Measurements from ENCODE around the gene MEF2C. TPM values are rescaled to one million over a fixed set of nuclear protein-coding genes. Genes with fewer than 3 reads are reported as not detected.

The MEF2C gene
- total RNA-seq, 1 experiment from 2014 or later: 1.7 TPM

DNA sequence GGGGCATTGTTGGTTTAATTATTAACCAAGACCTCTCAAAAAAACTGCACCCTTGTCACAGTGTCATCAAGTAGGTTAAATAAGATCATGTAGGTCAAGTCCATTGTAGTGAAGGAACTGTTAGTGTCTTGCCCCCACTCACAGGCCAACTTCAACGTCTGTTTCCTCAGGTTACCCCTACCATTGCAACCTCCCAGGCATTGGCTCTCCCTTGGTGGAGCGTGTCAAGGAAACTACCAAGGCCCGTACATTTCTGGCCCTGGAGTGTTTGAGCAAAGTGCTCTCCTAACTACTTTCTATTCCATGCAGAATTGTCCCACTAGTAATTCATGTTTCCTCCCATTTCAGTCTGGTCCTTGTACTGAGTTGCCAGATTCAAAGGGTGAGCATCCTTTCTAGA, 167.5 kb downstream of the MEF2C start:
- no peak for ATAC-seq
- Mint-ChIP-seq H3K27ac (no peak overlapping the region), H3K27me3 (ENCODE audit: low read depth) (0 out of 2 replicates have a peak, but pooled peaks cover 3% of the 10 kb centered on the region), H3K4me1 (no peaks in the 10 kb centered on the region), H3K36me3 (no peaks in the 10 kb centered on the region), H3K9me3 (no peaks in the 10 kb centered on the region), H3K4me3 (no peak overlapping the region)
- ChIA-PET POLR2A (no interaction called here), CTCF (interaction anchor here (1.2 to 2.1 kb wide), 2 partner anchors 9 to 934 kb away, joined by 3 to 8 read pairs; no protein-coding TSS in a partner anchor)
- DNase-seq (ENCODE audit: low spot score): no peak
- TF ChIP-seq USF2 (CRISPR knock-in tag; IDR thresholded peaks at IDR 0.05) (no peak), TP53 (CRISPR knock-in tag; IDR thresholded peaks at IDR 0.05) (no peak), ZNF232 (CRISPR knock-in tag; IDR thresholded peaks at IDR 0.05) (no peak), CREB1 (CRISPR knock-in tag; IDR thresholded peaks at IDR 0.05) (no peak), KAT7 (CRISPR knock-in tag; IDR thresholded peaks at IDR 0.05; ENCODE audit: borderline replicate concordance) (no peak), SMAD3 (CRISPR knock-in tag; IDR thresholded peaks at IDR 0.05; ENCODE audit: borderline replicate concordance) (no peak), ZNF423 (CRISPR knock-in tag; IDR thresholded peaks at IDR 0.05) (no peak), NR3C1 (CRISPR knock-in tag; conservative IDR thresholded peaks at IDR 0.05; ENCODE audit: low read depth) (no peak)

DNA sequence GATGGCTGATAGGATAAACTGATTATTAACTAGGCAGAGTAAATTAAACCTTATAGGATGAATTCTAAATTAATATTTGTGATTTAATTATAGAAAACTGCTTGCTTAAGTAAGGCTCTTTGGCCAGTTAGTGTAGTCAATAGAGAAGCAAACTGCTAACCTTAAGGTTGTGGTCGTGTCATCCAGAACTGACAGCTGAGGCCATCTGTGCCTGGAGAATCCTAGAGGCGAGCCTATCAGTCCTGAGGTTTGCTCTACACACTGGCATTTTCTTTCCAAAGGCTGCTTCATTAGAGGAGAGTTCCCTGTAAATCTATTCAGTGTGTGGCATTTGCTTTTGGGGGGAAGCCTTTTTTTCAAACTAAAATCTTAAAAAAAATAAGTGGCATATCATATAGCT, 169.2 kb downstream of the MEF2C start:
- Mint-ChIP-seq H3K27me3 (ENCODE audit: low read depth) (0 out of 2 replicates have a peak, but pooled peaks cover 3% of the 10 kb centered on the region), H3K27ac (no peak overlapping the region), H3K9me3 (no peaks in the 10 kb centered on the region), H3K4me3 (no peak overlapping the region), H3K36me3 (no peaks in the 10 kb centered on the region), H3K4me1 (peaks cover 7% of the 10 kb centered on the region)
- CTCF ChIA-PET: interaction anchor here (0.9 to 2.1 kb wide), 6 partner anchors 9 to 16 kb away, joined by 3 to 8 read pairs (median 4); no protein-coding TSS in a partner anchor
- POLR2A ChIA-PET: no interaction called here
- TF ChIP-seq ZNF425 (CRISPR knock-in tag; conservative IDR thresholded peaks at IDR 0.05) (no peak), FOXP4 (CRISPR knock-in tag; IDR thresholded peaks at IDR 0.05) (no peak), NFYB (CRISPR knock-in tag; conservative IDR thresholded peaks at IDR 0.05; ENCODE audit: low read depth) (no peak)
- TF ChIP-seq, protein P1, sequence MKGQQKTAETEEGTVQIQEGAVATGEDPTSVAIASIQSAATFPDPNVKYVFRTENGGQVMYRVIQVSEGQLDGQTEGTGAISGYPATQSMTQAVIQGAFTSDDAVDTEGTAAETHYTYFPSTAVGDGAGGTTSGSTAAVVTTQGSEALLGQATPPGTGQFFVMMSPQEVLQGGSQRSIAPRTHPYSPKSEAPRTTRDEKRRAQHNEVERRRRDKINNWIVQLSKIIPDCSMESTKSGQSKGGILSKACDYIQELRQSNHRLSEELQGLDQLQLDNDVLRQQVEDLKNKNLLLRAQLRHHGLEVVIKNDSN (CRISPR knock-in tag; IDR thresholded peaks at IDR 0.05): no peak
- ATAC-seq: no peak
- DNase-seq (ENCODE audit: low spot score): no peak

DNA sequence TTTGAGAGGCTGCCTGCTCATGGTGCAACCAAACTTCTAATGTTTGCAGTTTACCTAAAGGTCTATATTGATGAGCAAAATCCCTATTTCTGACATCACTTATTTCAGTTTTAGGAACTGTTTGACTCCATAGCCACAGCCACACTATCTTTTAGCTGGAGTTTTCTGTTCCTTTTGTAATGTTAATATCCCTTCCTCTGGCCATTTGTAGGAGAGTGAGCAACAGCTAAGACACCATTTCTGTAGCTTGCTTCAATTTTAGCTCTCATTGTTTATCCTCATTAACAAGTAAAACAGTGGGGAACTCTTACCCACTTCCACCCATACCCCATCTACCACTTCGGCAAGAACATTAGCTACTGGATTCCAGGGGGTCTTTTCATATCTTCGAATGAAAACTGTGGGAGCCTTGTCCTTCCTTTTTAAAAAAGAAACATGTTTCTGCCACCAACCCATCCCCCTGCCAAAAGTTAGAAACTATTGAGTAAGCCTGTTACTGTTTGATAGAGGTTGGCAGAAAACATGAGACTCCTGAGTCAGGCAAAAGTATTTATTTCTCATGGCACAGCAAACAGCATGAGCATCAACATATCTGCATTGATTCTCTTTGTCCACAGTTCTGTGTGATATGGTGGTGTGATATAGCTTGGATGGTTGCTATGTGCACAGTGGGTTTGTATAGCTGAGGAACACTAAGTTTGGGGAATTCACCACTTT, 174.1 kb downstream of the MEF2C start:
- Mint-ChIP-seq H3K27ac (no peak overlapping the region), H3K36me3 (no peaks in the 10 kb centered on the region), H3K4me3 (no peak overlapping the region), H3K27me3 (ENCODE audit: low read depth) (no peaks in the 10 kb centered on the region), H3K4me1 (peaks cover 24% of the 10 kb centered on the region), H3K9me3 (no peaks in the 10 kb centered on the region)
- POLR2A ChIA-PET: no interaction called here
- CTCF ChIA-PET: interaction anchor here (1.0 to 1.9 kb wide), 4 partner anchors 16 to 928 kb away, joined by 3 to 6 read pairs (median 5); no protein-coding TSS in a partner anchor
- DNase-seq (ENCODE audit: low spot score) (no peak), ATAC-seq (peak; percentile 58)
- TF ChIP-seq ETV6 (CRISPR knock-in tag; IDR thresholded peaks at IDR 0.05) (no peak), SMAD4 (CRISPR knock-in tag; IDR thresholded peaks at IDR 0.05) (no peak), ATF3 (CRISPR knock-in tag; conservative IDR thresholded peaks at IDR 0.05) (no peak), NFATC4 (CRISPR knock-in tag; IDR thresholded peaks at IDR 0.05) (no peak), ZNF425 (CRISPR knock-in tag; conservative IDR thresholded peaks at IDR 0.05) (no peak), AR (CRISPR knock-in tag; IDR thresholded peaks at IDR 0.05) (no peak)
- TF ChIP-seq, protein P2, sequence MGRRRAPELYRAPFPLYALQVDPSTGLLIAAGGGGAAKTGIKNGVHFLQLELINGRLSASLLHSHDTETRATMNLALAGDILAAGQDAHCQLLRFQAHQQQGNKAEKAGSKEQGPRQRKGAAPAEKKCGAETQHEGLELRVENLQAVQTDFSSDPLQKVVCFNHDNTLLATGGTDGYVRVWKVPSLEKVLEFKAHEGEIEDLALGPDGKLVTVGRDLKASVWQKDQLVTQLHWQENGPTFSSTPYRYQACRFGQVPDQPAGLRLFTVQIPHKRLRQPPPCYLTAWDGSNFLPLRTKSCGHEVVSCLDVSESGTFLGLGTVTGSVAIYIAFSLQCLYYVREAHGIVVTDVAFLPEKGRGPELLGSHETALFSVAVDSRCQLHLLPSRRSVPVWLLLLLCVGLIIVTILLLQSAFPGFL (CRISPR knock-in tag; IDR thresholded peaks at IDR 0.05; ENCODE audit: borderline replicate concordance): no peak
